GM18909 (cell line): ENCODE data around the gene IFITM5.
"Not testable (repeated sequence)": the region's sequence is repeated elsewhere in the genome, so short reads cannot be mapped to it uniquely, and the experiment has no call there.

Source experiments
- ATAC-seq: cut with Tn5 transposase; IDR thresholded peaks from one replicate; pipeline ENCODE4 v1.9.1; 2021; ENCODE audit warnings: mild to moderate bottlenecking; ENCODE audit not compliant: unreplicated experiment, poor library complexity

IFITM5 gene

GRCh38 chr11:299081-299891, at the start of gene IFITM5:
Gene IFITM5 (minus strand): TSS chr11:299526. CDS start chr11:299490, 36 bp downstream.
- no peak for ATAC-seq

GRCh38 chr11:346529-346928, 47.2 kb upstream of the IFITM5 start:
- no peak for ATAC-seq

- ATAC-seq: no peak
Observed at GRCh38 chr11:344836-345578, 45.7 kb upstream of the IFITM5 start.

- ATAC-seq: no peak
Observed at GRCh38 chr11:342328-342727, 43.0 kb upstream of the IFITM5 start.

- no peak for ATAC-seq
Observed at GRCh38 chr11:340539-341512, 41.5 kb upstream of the IFITM5 start.

GRCh38 chr11:339963-340362, 40.6 kb upstream of the IFITM5 start:
- ATAC-seq: no peak

GRCh38 chr11:337711-338110, 38.4 kb upstream of the IFITM5 start:
- no peak for ATAC-seq

GRCh38 chr11:336659-337198, 37.4 kb upstream of the IFITM5 start:
- ATAC-seq: no peak

GRCh38 chr11:335779-336658, 36.7 kb upstream of the IFITM5 start:
- no peak for ATAC-seq

GRCh38 chr11:334264-334994, 35.1 kb upstream of the IFITM5 start:
- ATAC-seq: no peak

- ATAC-seq: not testable (repeated sequence)
Observed at GRCh38 chr11:333616-334263, 34.4 kb upstream of the IFITM5 start.

GRCh38 chr11:332651-333480, 33.5 kb upstream of the IFITM5 start:
- no peak for ATAC-seq

- no peak for ATAC-seq
Observed at GRCh38 chr11:331358-332060, 32.2 kb upstream of the IFITM5 start.

GRCh38 chr11:330694-331357, 31.5 kb upstream of the IFITM5 start:
- no peak for ATAC-seq

- no peak for ATAC-seq
Observed at GRCh38 chr11:330307-330693, 31.0 kb upstream of the IFITM5 start.

GRCh38 chr11:329886-330253, 30.5 kb upstream of the IFITM5 start:
- no peak for ATAC-seq
